SK-N-SH (cell line): ENCODE measurements around the gene RBMS1. TPM values are rescaled to one million over a fixed set of nuclear protein-coding genes. Genes with fewer than 3 reads are reported as not detected.

Source experiments
- CTCF ChIA-PET: fragments of 300-600, 350-600 bp; formaldehyde crosslinking; extraction: SDS; loops from one replicate; lab custom pipeline; 2021; lab: Yijun Ruan, JAX
- POLR2A ChIA-PET: fragments of 350-600 bp; sonication (Branson Sonifier 250); formaldehyde crosslinking; extraction: SDS; loops from one replicate; lab custom pipeline; 2020; ENCODE audit warnings: antibody characterized with exemption, inconsistent platforms; lab: Yijun Ruan, JAX
- DNase-seq: peaks from one replicate; pipeline ENCODE4 v3.0.0; 2012
- H2AFZ ChIP-seq: fragments of 200-600 bp; sonication (generic); 2 replicates; pipeline ENCODE4 v1.8.1; 2016; ENCODE audit warnings: antibody characterized with exemption, mild to moderate bottlenecking, low read depth
- H3F3A ChIP-seq: fragments of 200-600 bp; sonication (generic); replicated peaks from 2 replicates; pipeline ENCODE3; 2016; ENCODE audit warnings: antibody characterized with exemption, mild to moderate bottlenecking; ENCODE audit not compliant: insufficient read depth
- H3K27ac ChIP-seq, 2 experiments: fragments of 200-500 bp in 1 of 2; fragments of 200-600 bp in 1 of 2; sonication (Bioruptor generic) in 1 of 2; sonication (generic), shearing (Covaris generic) in 1 of 2; 2 replicates each; pipeline versions ENCODE4 v1.5.1 to v1.6.1; 2014 to 2016; ENCODE audit warnings: low read depth in 2 of 2, inconsistent platforms in 1 of 2, low read length in 1 of 2, mild to moderate bottlenecking in 1 of 2, mixed read lengths in 1 of 2
- H3K27me3 ChIP-seq: fragments of 200-600 bp; sonication (generic), shearing (Covaris generic); 2 replicates; pipeline ENCODE4 v1.6.1; 2016; ENCODE audit warnings: mixed run types; ENCODE audit not compliant: insufficient read depth
- H3K36me3 ChIP-seq, 2 experiments: fragments of 200-500 bp in 1 of 2; fragments of 200-600 bp in 1 of 2; sonication (Bioruptor generic) in 1 of 2; sonication (generic) in 1 of 2; replicated peaks in 1 of 2; 2 replicates each; pipeline versions ENCODE3 to v1.5.1; 2014 to 2016; ENCODE audit warnings: low read length in 1 of 2, mild to moderate bottlenecking in 1 of 2; ENCODE audit not compliant: insufficient read depth in 2 of 2, control insufficient read depth in 1 of 2
- H3K4me1 ChIP-seq, 2 experiments: fragments of 200-500 bp in 1 of 2; fragments of 200-600 bp in 1 of 2; sonication (Bioruptor generic) in 1 of 2; sonication (generic), shearing (Covaris generic) in 1 of 2; 2 replicates each; pipeline versions ENCODE4 v1.5.1 to v1.6.1; 2014 to 2016; ENCODE audit warnings: low read depth in 1 of 2, low read length in 1 of 2, mixed run types in 1 of 2; ENCODE audit not compliant: insufficient read depth in 2 of 2, control insufficient read depth in 1 of 2
- H3K4me2 ChIP-seq: fragments of 200-600 bp; sonication (generic), shearing (Covaris generic); 2 replicates; pipeline ENCODE4 v1.6.1; 2017; ENCODE audit warnings: mixed run types
- H3K4me3 ChIP-seq, 2 experiments: fragments of 200-500 bp in 1 of 2; fragments of 200-600 bp in 1 of 2; sonication (Bioruptor generic) in 1 of 2; sonication (generic), shearing (Covaris generic) in 1 of 2; 2 replicates each; pipeline versions ENCODE4 v1.5.1 to v1.8.1; 2014 to 2016; ENCODE audit warnings: low read depth in 2 of 2, inconsistent platforms in 1 of 2, low read length in 1 of 2, mild to moderate bottlenecking in 1 of 2, mixed read lengths in 1 of 2, moderate library complexity in 1 of 2
- H3K79me2 ChIP-seq: fragments of 200-600 bp; sonication (generic); 2 replicates; pipeline ENCODE4 v1.8.1; 2017; ENCODE audit warnings: mild to moderate bottlenecking; ENCODE audit not compliant: insufficient read depth
- H3K9ac ChIP-seq: fragments of 200-600 bp; sonication (generic); 2 replicates; pipeline ENCODE4 v1.6.1; 2017; ENCODE audit warnings: mixed run types
- H3K9me2 ChIP-seq: fragments of 200-600 bp; sonication (generic); 2 replicates; pipeline ENCODE4 v1.6.1; 2017; ENCODE audit warnings: mixed run types
- H3K9me3 ChIP-seq: fragments of 200-600 bp; sonication (generic); 2 replicates; pipeline ENCODE4 v1.6.1; 2017; ENCODE audit warnings: mixed run types, mild to moderate bottlenecking, moderate library complexity
- H4K20me1 ChIP-seq: fragments of 200-600 bp; sonication (generic); 2 replicates; pipeline ENCODE4 v1.6.1; 2017; ENCODE audit warnings: mild to moderate bottlenecking, mixed run types; ENCODE audit not compliant: insufficient read depth
- CHD2 ChIP-seq: fragments of 150-350 bp; IDR thresholded peaks from 2 replicates; pipeline ENCODE4 v1.6.1; 2018; ENCODE audit warnings: low read length; ENCODE audit not compliant: partially characterized antibody
- ELF1 ChIP-seq: IDR thresholded peaks from 2 replicates; pipeline ENCODE4 v1.4.0; 2012
- EP300 ChIP-seq, 2 experiments: IDR thresholded peaks; 2 replicates each; pipeline versions ENCODE4 v1.4.0 to v1.6.1; 2012; ENCODE audit warnings: borderline replicate concordance in 1 of 2, low read depth in 1 of 2, low read length in 1 of 2
- EZH2phosphoT487 ChIP-seq: fragments of 200-600 bp; sonication (generic); IDR thresholded peaks from 2 replicates; pipeline ENCODE4 v1.6.1; 2017; ENCODE audit warnings: low read depth, mixed run types, mild to moderate bottlenecking, antibody characterized with exemption, moderate library complexity, borderline replicate concordance
- FOSL2 ChIP-seq: IDR thresholded peaks from 2 replicates; pipeline ENCODE4 v1.4.0; 2012; ENCODE audit warnings: low read depth, mild to moderate bottlenecking, moderate library complexity, borderline replicate concordance
- FOXJ3 ChIP-seq: sonication (generic); formaldehyde crosslinking; IDR thresholded peaks from 2 replicates; pipeline ENCODE4 v1.5.1; 2020; ENCODE audit warnings: mild to moderate bottlenecking, missing genetic modification reagents
- GABPA ChIP-seq: IDR thresholded peaks from 2 replicates; pipeline ENCODE4 v1.4.0; 2012; ENCODE audit warnings: low read depth, mild to moderate bottlenecking
- GATA2 ChIP-seq: sonication (generic); formaldehyde crosslinking; IDR thresholded peaks from 2 replicates; pipeline ENCODE4 v1.5.0; 2020; ENCODE audit warnings: mild to moderate bottlenecking, missing genetic modification reagents
- JUND ChIP-seq: IDR thresholded peaks from 2 replicates; pipeline ENCODE4 v1.4.0; 2012
- MXI1 ChIP-seq: IDR thresholded peaks from 2 replicates; pipeline ENCODE4 v1.6.1; 2012; ENCODE audit warnings: mild to moderate bottlenecking, low read depth, low read length, improper control_type of control experiment
- NFIC ChIP-seq: IDR thresholded peaks from 2 replicates; pipeline ENCODE4 v1.4.0; 2012; ENCODE audit warnings: borderline replicate concordance
- NRF1 ChIP-seq: IDR thresholded peaks from 2 replicates; pipeline ENCODE4 v1.6.1; 2012; ENCODE audit warnings: low read depth, mild to moderate bottlenecking, low read length
- POLR2AphosphoS5 ChIP-seq: IDR thresholded peaks from 2 replicates; pipeline ENCODE4 v1.6.1; 2012; ENCODE audit warnings: low read depth, low read length
- RAD21 ChIP-seq: IDR thresholded peaks from 2 replicates; pipeline ENCODE4 v1.6.1; 2012; ENCODE audit warnings: mild to moderate bottlenecking, low read length
- RCOR1 ChIP-seq: fragments of 150-350 bp; IDR thresholded peaks from 2 replicates; pipeline ENCODE4 v1.6.1; 2017; ENCODE audit warnings: antibody characterized with exemption, low read length
- RFX5 ChIP-seq: IDR thresholded peaks from 2 replicates; pipeline ENCODE4 v1.6.1; 2012; ENCODE audit warnings: mild to moderate bottlenecking, improper control_type of control experiment, low read length
- RXRA ChIP-seq: IDR thresholded peaks from 2 replicates; pipeline ENCODE4 v1.4.0; 2012; ENCODE audit warnings: low read depth, mild to moderate bottlenecking, borderline replicate concordance
- SIN3A ChIP-seq: IDR thresholded peaks from 2 replicates; pipeline ENCODE4 v1.6.1; 2012; ENCODE audit warnings: low read depth, mild to moderate bottlenecking, low read length, moderate library complexity, borderline replicate concordance
- SMC3 ChIP-seq: IDR thresholded peaks from 2 replicates; pipeline ENCODE4 v1.6.1; 2012; ENCODE audit warnings: low read depth, low read length, improper control_type of control experiment
- TAF1 ChIP-seq: IDR thresholded peaks from 2 replicates; pipeline ENCODE4 v1.6.1; 2012; ENCODE audit warnings: low read depth, mild to moderate bottlenecking, low read length, moderate library complexity, borderline replicate concordance
- TCF12 ChIP-seq: IDR thresholded peaks from 2 replicates; pipeline ENCODE4 v1.4.0; 2012
- TEAD4 ChIP-seq: IDR thresholded peaks from 2 replicates; pipeline ENCODE4 v1.4.0; 2012; ENCODE audit warnings: mild to moderate bottlenecking, borderline replicate concordance; ENCODE audit not compliant: insufficient read depth
- WGBS: methylation state at CpG from one replicate; pipeline ENCODE4 v1.1.6; 2017; ENCODE audit warnings: low lambda C conversion rate; 5-methylcytosine and 5-hydroxymethylcytosine counted together
- polyA plus RNA-seq, 3 experiments: library from polyadenylated mRNA; depleted of rRNA; stranded (reverse); fragments of >200 nt; gene quantifications; 2 replicates each; pipeline ENCODE4 v1.2.3, GENCODE V29; 2012
- TF ChIP-seq, protein P1 (sequence below): fragments of 200-600 bp; sonication (generic); IDR thresholded peaks from 2 replicates; pipeline ENCODE4 v1.6.1; 2017; ENCODE audit warnings: antibody characterized with exemption, mild to moderate bottlenecking, moderate library complexity
- TF ChIP-seq, protein P2 (sequence below): IDR thresholded peaks from 2 replicates; pipeline ENCODE4 v1.4.0; 2012; ENCODE audit warnings: low read depth
- TF ChIP-seq, protein P3 (sequence below): fragments of 150-350 bp; IDR thresholded peaks from 2 replicates; pipeline ENCODE4 v1.6.1; 2016; ENCODE audit warnings: mild to moderate bottlenecking, low read depth, low read length

Gene RBMS1
- polyA plus RNA-seq, 1 of the 3 experiments (the other 2 are of a cell fraction), result 56.5 TPM

DNA sequence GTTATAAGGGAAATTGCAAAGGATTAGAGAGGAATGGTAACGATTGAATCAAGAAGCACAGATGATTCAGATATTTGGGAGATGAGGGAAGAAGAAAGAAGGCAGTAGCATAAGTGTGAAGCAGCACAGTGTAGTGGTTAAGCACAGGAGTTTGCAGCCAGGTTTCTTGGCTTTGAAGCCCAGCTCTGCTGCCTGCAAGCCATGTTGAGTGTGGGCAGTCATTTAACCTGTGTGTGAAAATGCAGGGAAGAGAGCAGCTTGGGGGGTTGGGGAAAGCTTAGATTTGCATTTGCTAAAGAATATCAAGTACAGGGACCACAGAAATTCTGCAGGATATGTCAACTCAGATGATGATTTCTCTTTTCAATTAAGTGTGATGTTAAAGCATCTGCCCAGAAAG lies 21.5 kb upstream of the RBMS1 start:
- TF ChIP-seq EP300 (IDR thresholded peaks at IDR 0.05; ENCODE audit: borderline replicate concordance in 1 of 2, low read depth in 1 of 2, low read length in 1 of 2), result no peak
- TF ChIP-seq NRF1, result no peak
- no peak for TF ChIP-seq TAF1
- TF ChIP-seq JUND, result no peak
- TF ChIP-seq SIN3A, result no peak
- TF ChIP-seq FOXJ3 (CRISPR knock-in tag), result no peak
- no peak for TF ChIP-seq NFIC
- TF ChIP-seq ELF1, result no peak
- TF ChIP-seq RXRA, result no peak
- TF ChIP-seq, protein P1, sequence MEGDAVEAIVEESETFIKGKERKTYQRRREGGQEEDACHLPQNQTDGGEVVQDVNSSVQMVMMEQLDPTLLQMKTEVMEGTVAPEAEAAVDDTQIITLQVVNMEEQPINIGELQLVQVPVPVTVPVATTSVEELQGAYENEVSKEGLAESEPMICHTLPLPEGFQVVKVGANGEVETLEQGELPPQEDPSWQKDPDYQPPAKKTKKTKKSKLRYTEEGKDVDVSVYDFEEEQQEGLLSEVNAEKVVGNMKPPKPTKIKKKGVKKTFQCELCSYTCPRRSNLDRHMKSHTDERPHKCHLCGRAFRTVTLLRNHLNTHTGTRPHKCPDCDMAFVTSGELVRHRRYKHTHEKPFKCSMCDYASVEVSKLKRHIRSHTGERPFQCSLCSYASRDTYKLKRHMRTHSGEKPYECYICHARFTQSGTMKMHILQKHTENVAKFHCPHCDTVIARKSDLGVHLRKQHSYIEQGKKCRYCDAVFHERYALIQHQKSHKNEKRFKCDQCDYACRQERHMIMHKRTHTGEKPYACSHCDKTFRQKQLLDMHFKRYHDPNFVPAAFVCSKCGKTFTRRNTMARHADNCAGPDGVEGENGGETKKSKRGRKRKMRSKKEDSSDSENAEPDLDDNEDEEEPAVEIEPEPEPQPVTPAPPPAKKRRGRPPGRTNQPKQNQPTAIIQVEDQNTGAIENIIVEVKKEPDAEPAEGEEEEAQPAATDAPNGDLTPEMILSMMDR, result no peak
- TF ChIP-seq RCOR1, result no peak
- TF ChIP-seq RFX5, result no peak
- no peak for TF ChIP-seq FOSL2
- no peak for TF ChIP-seq TEAD4
- TF ChIP-seq, all 33 proteins: peak for 0
- Histone ChIP-seq H3K79me2 (no peaks in the 10 kb centered on the region), H3K4me1 (peaks cover 0 to 18% of the 10 kb centered on the region in 2 experiments; a peak in 2 of 4 replicates), H4K20me1 (no peaks in the 10 kb centered on the region), H3K4me3 (no peak overlapping the region), H3F3A (no peaks in the 10 kb centered on the region), H3K27ac (no peak overlapping the region), H3K36me3 (no peaks in the 10 kb centered on the region), H2AFZ (no peak overlapping the region), H3K4me2 (no peak overlapping the region), H3K9ac (no peak overlapping the region), H3K9me3 (no peaks in the 10 kb centered on the region), H3K27me3 (no peaks in the 10 kb centered on the region), H3K9me2 (no peaks in the 10 kb centered on the region)
- CTCF ChIA-PET, result interaction anchor here (1.4 kb wide), 1 partner anchor 8 kb away, joined by 3 read pairs; no protein-coding TSS in a partner anchor
- 83% methylated on average over 1 of the region's 1 CpG for WGBS
- DNase-seq, result no peak
- POLR2A ChIA-PET, result no interaction called here

DNA sequence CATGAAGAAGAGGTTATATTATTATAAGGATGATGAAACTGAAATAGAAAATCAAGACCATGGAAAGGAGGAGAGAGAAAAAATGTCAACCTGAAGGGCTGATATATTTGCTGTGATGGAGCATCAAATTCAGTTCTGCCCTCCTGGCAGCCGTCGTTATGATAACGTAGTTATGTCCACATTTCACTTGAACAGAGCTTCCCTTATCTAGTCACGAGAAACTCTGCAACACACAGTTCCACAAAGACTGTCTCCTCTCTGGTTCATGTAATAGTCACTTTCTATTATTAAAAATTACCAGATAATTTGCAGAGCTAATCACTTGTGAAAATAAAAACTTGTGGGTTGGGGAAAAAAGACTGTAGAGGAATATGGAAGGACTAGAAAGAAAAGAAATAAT lies 19.5 kb upstream of the RBMS1 start:
- POLR2A ChIA-PET, result no interaction called here
- CTCF ChIA-PET, result interaction anchor here (1.0 to 1.1 kb wide), 2 partner anchors 10 to 84 kb away, joined by 4 to 5 read pairs; no protein-coding TSS in a partner anchor
- TF ChIP-seq GABPA (no peak), EZH2phosphoT487 (no peak), CHD2 (peak; percentile 80), RAD21 (peak; percentile 32), POLR2AphosphoS5 (no peak), GATA2 (CRISPR knock-in tag) (peak; percentile 76), EP300 (IDR thresholded peaks at IDR 0.05; ENCODE audit: borderline replicate concordance in 1 of 2, low read depth in 1 of 2, low read length in 1 of 2) (peak in 1 of 2 experiments; percentile 96; a peak in 2 of 4 replicates), TCF12 (peak; percentile 24; the same call in 1 of the 2 replicates), RCOR1 (peak; percentile 76; the same call in 1 of the 2 replicates), SIN3A (no peak), SMC3 (peak; percentile 9; the same call in 1 of the 2 replicates), MXI1 (peak; percentile 39; the same call in 1 of the 2 replicates), NFIC (no peak), JUND (no peak)
- TF ChIP-seq, protein P2, sequence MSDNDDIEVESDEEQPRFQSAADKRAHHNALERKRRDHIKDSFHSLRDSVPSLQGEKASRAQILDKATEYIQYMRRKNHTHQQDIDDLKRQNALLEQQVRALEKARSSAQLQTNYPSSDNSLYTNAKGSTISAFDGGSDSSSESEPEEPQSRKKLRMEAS, result no peak
- TF ChIP-seq, protein P1, result no peak
- TF ChIP-seq, protein P3, sequence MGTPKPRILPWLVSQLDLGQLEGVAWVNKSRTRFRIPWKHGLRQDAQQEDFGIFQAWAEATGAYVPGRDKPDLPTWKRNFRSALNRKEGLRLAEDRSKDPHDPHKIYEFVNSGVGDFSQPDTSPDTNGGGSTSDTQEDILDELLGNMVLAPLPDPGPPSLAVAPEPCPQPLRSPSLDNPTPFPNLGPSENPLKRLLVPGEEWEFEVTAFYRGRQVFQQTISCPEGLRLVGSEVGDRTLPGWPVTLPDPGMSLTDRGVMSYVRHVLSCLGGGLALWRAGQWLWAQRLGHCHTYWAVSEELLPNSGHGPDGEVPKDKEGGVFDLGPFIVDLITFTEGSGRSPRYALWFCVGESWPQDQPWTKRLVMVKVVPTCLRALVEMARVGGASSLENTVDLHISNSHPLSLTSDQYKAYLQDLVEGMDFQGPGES, result no peak

More for the DNA sequence above, 19.5 kb upstream of the RBMS1 start:
- no peak overlapping the region for H2AFZ ChIP-seq
- H3F3A ChIP-seq, result no peaks in the 10 kb centered on the region
- DNase-seq, result peak; percentile 30
- H3K79me2 ChIP-seq, result no peaks in the 10 kb centered on the region
- H3K9me2 ChIP-seq, result no peaks in the 10 kb centered on the region
- H3K9me3 ChIP-seq, result no peaks in the 10 kb centered on the region
- H4K20me1 ChIP-seq, result no peaks in the 10 kb centered on the region
- 42% methylated on average over 4 of the region's 4 CpGs for WGBS
- H3K27me3 ChIP-seq, result no peaks in the 10 kb centered on the region
- H3K4me2 ChIP-seq, result no peak overlapping the region
- H3K36me3 ChIP-seq, result no peaks in the 10 kb centered on the region
- H3K4me3 ChIP-seq, result no peak overlapping the region
- H3K4me1 ChIP-seq, result peaks cover 0 to 18% of the 10 kb centered on the region in 2 experiments; a peak in 2 of 4 replicates
- H3K27ac ChIP-seq, result peak overlapping the region in 1 of 2 experiments; percentile 92; a peak in 2 of 4 replicates
- no peak overlapping the region for H3K9ac ChIP-seq
